IMR-90 (cell line): ENCODE measurements around the gene JSRP1. TPM values are rescaled to one million over a fixed set of nuclear protein-coding genes. Genes with fewer than 3 reads are reported as not detected.

Source experiments
- ATAC-seq: fragments of 200-7000 bp; cut with Tn5 transposase; 2 replicates; pipeline ENCODE4 v1.9.1; 2020; ENCODE audit warnings: low read depth, mild to moderate bottlenecking, moderate library complexity
- BruUV-seq: library from RNA; stranded (reverse); fragments of 400-500 nt; replicated peaks from 2 replicates; lab custom pipeline; 2021; lab: Mats Ljungman, UMichigan
- CTCF ChIA-PET: fragments of 300-600 bp; formaldehyde crosslinking; extraction: SDS; loops from one replicate; lab custom pipeline; 2021; ENCODE audit warnings: antibody characterized with exemption; lab: Yijun Ruan, JAX
- POLR2A ChIA-PET: fragments of 300-600 bp; sonication (Branson Sonifier 250); formaldehyde crosslinking; loops from one replicate; lab custom pipeline; 2022; ENCODE audit warnings: antibody characterized with exemption; ENCODE audit not compliant: unreplicated experiment; lab: Charles Lee
- DNase-seq: peaks from one replicate; pipeline ENCODE4 v3.0.0; 2013
- H2AFZ ChIP-seq: replicated peaks from 2 replicates; pipeline ENCODE3; 2013; ENCODE audit warnings: low read length, mild to moderate bottlenecking; ENCODE audit not compliant: poor library complexity
- H2AK5ac ChIP-seq: 2 replicates; pipeline ENCODE4 v1.6.1; 2013; ENCODE audit warnings: low read depth, low read length, inconsistent platforms
- H2AK9ac ChIP-seq: replicated peaks from 2 replicates; pipeline ENCODE3; 2013; ENCODE audit warnings: mild to moderate bottlenecking, low read depth, low read length, moderate library complexity; ENCODE audit not compliant: poor library complexity
- H2BK120ac ChIP-seq: 2 replicates; pipeline ENCODE4 v1.6.1; 2013; ENCODE audit warnings: low read depth, low read length, inconsistent platforms
- H2BK15ac ChIP-seq: 3 replicates; pipeline ENCODE4 v1.6.1; 2013; ENCODE audit warnings: low read depth, low read length, inconsistent platforms
- H2BK20ac ChIP-seq: 2 replicates; pipeline ENCODE4 v1.6.1; 2013; ENCODE audit warnings: low read depth, mild to moderate bottlenecking, inconsistent platforms, low read length, moderate library complexity
- H2BK5ac ChIP-seq: 2 replicates; pipeline ENCODE4 v1.6.1; 2013; ENCODE audit warnings: mild to moderate bottlenecking, low read depth, low read length, inconsistent platforms; ENCODE audit not compliant: poor library complexity, severe bottlenecking
- H3K14ac ChIP-seq: replicated peaks from 2 replicates; pipeline ENCODE4 v1.6.1; 2013; ENCODE audit warnings: low read depth, low read length, inconsistent platforms
- H3K18ac ChIP-seq: 2 replicates; pipeline ENCODE4 v1.6.1; 2013; ENCODE audit warnings: low read depth, low read length, control low read depth
- H3K23ac ChIP-seq: 2 replicates; pipeline ENCODE4 v1.6.1; 2013; ENCODE audit warnings: low read depth, low read length, inconsistent platforms
- H3K27ac ChIP-seq: 2 replicates; pipeline ENCODE4 v1.5.1; 2013; ENCODE audit warnings: mild to moderate bottlenecking, control low read depth, low read length; ENCODE audit not compliant: insufficient read depth
- H3K27me3 ChIP-seq: 2 replicates; pipeline ENCODE4 v1.6.1; 2013; ENCODE audit warnings: low read length; ENCODE audit not compliant: control insufficient read depth, insufficient read depth
- H3K36me3 ChIP-seq: 2 replicates; pipeline ENCODE4 v1.6.1; 2013; ENCODE audit warnings: low read length, mixed read lengths; ENCODE audit not compliant: control insufficient read depth, insufficient read depth
- H3K4ac ChIP-seq: 2 replicates; pipeline ENCODE4 v1.6.1; 2013; ENCODE audit warnings: low read depth, low read length, inconsistent platforms
- H3K4me1 ChIP-seq: 2 replicates; pipeline ENCODE4 v1.6.1; 2013; ENCODE audit warnings: low read length, mixed read lengths; ENCODE audit not compliant: control insufficient read depth, insufficient read depth
- H3K4me2 ChIP-seq: 2 replicates; pipeline ENCODE4 v1.6.1; 2013; ENCODE audit warnings: low read depth, mild to moderate bottlenecking, control low read depth, low read length, moderate library complexity
- H3K4me3 ChIP-seq: 2 replicates; pipeline ENCODE4 v1.5.1; 2013; ENCODE audit warnings: low read depth, mild to moderate bottlenecking, control low read depth, low read length, moderate library complexity; ENCODE audit not compliant: insufficient read depth
- H3K56ac ChIP-seq: 2 replicates; pipeline ENCODE4 v1.6.1; 2013; ENCODE audit warnings: low read length, inconsistent platforms; ENCODE audit not compliant: insufficient read depth; ENCODE audit errors: extremely low read depth
- H3K79me1 ChIP-seq, 2 experiments: 2 replicates each; pipeline ENCODE4 v1.6.1; 2013; ENCODE audit warnings: low read length in 2 of 2, inconsistent platforms in 1 of 2, low read depth in 1 of 2
- H3K9ac ChIP-seq: 2 replicates; pipeline ENCODE4 v1.6.1; 2013; ENCODE audit warnings: low read depth, low read length, control low read depth
- H3K9me1 ChIP-seq: 2 replicates; pipeline ENCODE4 v1.6.1; 2013; ENCODE audit warnings: low read length, inconsistent platforms; ENCODE audit not compliant: insufficient read depth
- H3K9me3 ChIP-seq: 2 replicates; pipeline ENCODE4 v1.6.1; 2013; ENCODE audit warnings: low read length; ENCODE audit not compliant: control insufficient read depth, insufficient read depth
- H4K20me1 ChIP-seq: 2 replicates; pipeline ENCODE4 v1.6.1; 2013; ENCODE audit warnings: low read length, inconsistent platforms; ENCODE audit not compliant: insufficient read depth
- H4K5ac ChIP-seq: 2 replicates; pipeline ENCODE4 v1.6.1; 2013; ENCODE audit warnings: mild to moderate bottlenecking, low read depth, low read length, control low read depth
- H4K8ac ChIP-seq, 2 experiments: 2 replicates each; pipeline ENCODE4 v1.6.1; 2013; ENCODE audit warnings: low read depth in 2 of 2, low read length in 2 of 2, control low read depth in 1 of 2, inconsistent platforms in 1 of 2
- H4K91ac ChIP-seq: 2 replicates; pipeline ENCODE4 v1.6.1; 2013; ENCODE audit warnings: low read depth, low read length, inconsistent platforms; ENCODE audit not compliant: insufficient read depth
- FOS ChIP-seq: fragments of 150-350 bp; IDR thresholded peaks from 2 replicates; pipeline ENCODE4 v1.6.1; 2016; ENCODE audit warnings: low read depth, low read length
- MAZ ChIP-seq: IDR thresholded peaks from 2 replicates; pipeline ENCODE4 v1.6.1; 2012; ENCODE audit warnings: low read depth, mild to moderate bottlenecking, low read length, improper control_type of control experiment, moderate library complexity, borderline replicate concordance
- WGBS, 2 experiments: methylation state at CpG; one replicate each; pipeline versions ENCODE4 v1.1.5 to v1.1.7; 2013; ENCODE audit warnings: missing lambda C conversion rate in 2 of 2; ENCODE audit not compliant: insufficient read length in 1 of 2; ENCODE audit errors: extremely low coverage in 2 of 2; 5-methylcytosine and 5-hydroxymethylcytosine counted together
- dilution Hi-C: fragments of 300-500 bp; cut with HindIII; formaldehyde crosslinking; loops from one replicate; pipeline ENCODE4 v1.14.3; 2018; ENCODE audit warnings: low sequenced_read_pairs; ENCODE audit not compliant: unreplicated experiment
- in situ Hi-C: fragments of 300-500 bp; cut with MboI; formaldehyde crosslinking; loops from 3 replicates; pipeline ENCODE4 v1.14.3; 2019; ENCODE audit warnings: low sequenced_read_pairs, inconsistent platforms, mixed read lengths
- intact Hi-C: fragments of 100-400 bp; cut with micrococcal nuclease; formaldehyde crosslinking; loops from 2 replicates; pipeline ENCODE4 v1.10.0; 2022
- polyA plus RNA-seq, 3 experiments: library from polyadenylated mRNA; depleted of rRNA; stranded (reverse); fragments of >200 nt; gene quantifications; 2 replicates each; pipeline ENCODE4 v1.2.3, GENCODE V29; 2012; ENCODE audit warnings: low replicate concordance in 1 of 3
- total RNA-seq: library from RNA; depleted of rRNA; stranded (reverse); fragments of >200 nt; gene quantifications from 2 replicates; pipeline ENCODE4 v1.2.3, GENCODE V29; 2012

The JSRP1 gene
- total and polyA plus RNA-seq, 2 of the 4 experiments (the other 2 are of a cell fraction), result not detected

DNA sequence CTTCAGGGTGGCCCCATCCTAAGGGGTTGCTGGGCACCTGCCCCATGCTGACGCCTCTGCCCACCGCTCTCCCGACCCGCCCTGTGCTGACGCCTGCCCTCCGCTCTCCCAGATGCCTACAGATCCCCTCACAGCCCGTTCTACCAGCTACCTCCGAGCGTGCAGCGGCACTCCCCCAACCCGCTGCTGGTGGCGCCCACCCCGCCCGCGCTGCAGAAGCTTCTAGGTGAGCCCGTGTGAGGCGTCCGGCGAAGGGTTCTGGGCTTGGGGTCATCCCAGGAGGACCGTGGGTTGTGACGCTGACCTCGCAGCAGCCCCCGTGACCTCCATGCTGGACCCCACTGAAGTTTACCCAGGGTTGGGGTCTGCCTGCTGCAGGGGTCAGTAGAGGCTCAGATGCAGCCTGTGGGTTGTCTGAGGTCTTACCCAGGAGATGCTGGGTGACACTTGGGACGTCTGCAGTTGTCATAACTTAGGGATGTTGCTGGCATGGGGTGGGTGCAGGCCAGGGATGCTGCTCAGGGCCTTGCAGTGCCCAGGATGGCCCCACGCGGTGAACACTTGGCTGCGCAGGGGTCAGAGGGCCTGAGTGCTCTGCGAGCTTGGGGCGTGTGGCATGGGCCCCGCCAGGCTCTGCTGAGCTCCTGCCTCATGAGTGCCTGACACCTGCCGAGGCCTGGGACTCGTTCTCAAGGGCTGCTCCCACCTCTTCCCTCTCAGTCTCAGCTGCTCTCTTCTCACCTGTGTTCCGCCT lies 45.1 kb downstream of the JSRP1 start:
- no peak overlapping the region for H2BK120ac ChIP-seq
- H2AFZ ChIP-seq, result no peak overlapping the region
- ChIA-PET POLR2A (no interaction called here), CTCF (no interaction called here)
- no peak overlapping the region for H2AK5ac ChIP-seq
- H4K91ac ChIP-seq, result no peak overlapping the region
- TF ChIP-seq FOS, result no peak
- no peak for TF ChIP-seq MAZ
- no peak overlapping the region for H2BK15ac ChIP-seq
- dilution Hi-C loops, result no loop called here
- no peak overlapping the region for H3K56ac ChIP-seq
- ATAC-seq, result no peak
- intact Hi-C loops, result no loop called here
- peaks cover 6% of the 10 kb centered on the region for H3K4me1 ChIP-seq
- H2BK20ac ChIP-seq, result no peak overlapping the region
- WGBS, 2 experiments, result 96% methylated on average over 28 of the region's 33 CpGs; no CpG with 5 or more reads in 1 of the 2 experiments
- H3K27ac ChIP-seq, result no peak overlapping the region
- H3K36me3 ChIP-seq, result peaks cover 60% of the 10 kb centered on the region
- no peak overlapping the region for H3K9ac ChIP-seq
- H3K4ac ChIP-seq, result no peak overlapping the region
- no peak overlapping the region for H2BK5ac ChIP-seq
- no TSS peak for BruUV-seq
- no peak overlapping the region for H3K4me2 ChIP-seq
- H3K9me1 ChIP-seq, result 0 out of 2 replicates have a peak, but pooled peaks cover 3% of the 10 kb centered on the region
- no peak overlapping the region for H3K18ac ChIP-seq
- H4K20me1 ChIP-seq, result no peaks in the 10 kb centered on the region
- no peak overlapping the region for H2AK9ac ChIP-seq
- in situ Hi-C loops, result no loop called here
- no peak for DNase-seq
- no peak overlapping the region for H4K8ac ChIP-seq
- no peak overlapping the region for H4K5ac ChIP-seq
- no peaks in the 10 kb centered on the region for H3K9me3 ChIP-seq
- H3K23ac ChIP-seq, result no peak overlapping the region
- H3K79me1 ChIP-seq, result peaks cover 20 to 65% of the 10 kb centered on the region in 2 experiments
- no peak overlapping the region for H3K4me3 ChIP-seq
- H3K27me3 ChIP-seq, result no peaks in the 10 kb centered on the region
- no peak overlapping the region for H3K14ac ChIP-seq
